ENCODE data around the gene CEP192.

Gene CEP192

GRCh38 chr18:13138420-13139139 lies 147.4 kb downstream of the CEP192 start:
- peaks cover 10% of the 10 kb centered on the region for H3K36me3 Mint-ChIP-seq
- H3K4me1 Mint-ChIP-seq = peaks cover 28% of the 10 kb centered on the region
- H3K27ac Mint-ChIP-seq = peak overlapping the region; percentile 96
- DNase-seq = no peak
- CTCF ChIA-PET = interaction anchor here (2.8 kb wide), 1 partner anchor 21 kb away, joined by 10 read pairs; no protein-coding TSS in a partner anchor
- peak overlapping the region; percentile 99 for H3K4me3 Mint-ChIP-seq
- H3K9me3 Mint-ChIP-seq = peaks cover 9% of the 10 kb centered on the region
- H3K27me3 Mint-ChIP-seq = peaks cover 36% of the 10 kb centered on the region

DNA sequence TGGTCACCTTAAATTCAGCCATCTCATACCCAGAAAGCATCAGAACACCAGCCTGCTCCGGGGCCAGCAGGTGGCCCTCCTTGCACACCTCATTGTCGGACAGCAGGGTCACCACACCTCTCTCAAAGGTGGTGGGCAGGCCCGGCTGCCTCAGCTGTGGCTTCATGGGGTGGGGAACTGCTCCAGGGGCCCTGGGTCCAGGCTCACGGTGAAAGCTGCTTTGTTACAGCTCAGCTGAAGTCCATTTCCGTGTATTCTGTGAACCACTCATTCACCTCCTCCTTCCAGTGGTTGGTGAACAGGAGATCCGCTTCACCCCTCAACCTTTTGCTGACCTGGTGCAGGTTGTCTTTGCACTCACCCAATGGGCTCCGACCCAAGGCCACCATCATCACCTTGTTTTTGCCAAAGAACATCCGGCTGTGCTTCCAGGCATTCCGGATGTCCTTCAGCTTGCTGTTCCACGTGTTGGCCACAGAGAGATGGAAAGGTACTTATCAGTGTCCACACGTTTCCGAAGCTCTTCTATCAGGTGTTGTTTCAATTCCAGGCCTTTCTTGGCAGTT lies 148.8 kb downstream of the CEP192 start:
- CTCF ChIA-PET = interaction anchor here (0.9 to 2.8 kb wide), 2 partner anchors 16 to 20 kb away, joined by 3 to 10 read pairs; no protein-coding TSS in a partner anchor
- Mint-ChIP-seq H3K9me3 (peaks cover 16% of the 10 kb centered on the region), H3K27ac (no peak overlapping the region), H3K27me3 (peaks cover 44% of the 10 kb centered on the region), H3K4me3 (no peak overlapping the region), H3K36me3 (peaks cover 15% of the 10 kb centered on the region), H3K4me1 (peaks cover 28% of the 10 kb centered on the region)
- DNase-seq = no peak

GRCh38 chr18:13141209-13141608 lies 150.0 kb downstream of the CEP192 start:
- DNase-seq = no peak
- peaks cover 16% of the 10 kb centered on the region for H3K9me3 Mint-ChIP-seq
- peaks cover 43% of the 10 kb centered on the region for H3K27me3 Mint-ChIP-seq
- CTCF ChIA-PET = interaction anchor here (2.8 kb wide), 1 partner anchor 18 kb away, joined by 10 read pairs; no protein-coding TSS in a partner anchor
- peaks cover 17% of the 10 kb centered on the region for H3K36me3 Mint-ChIP-seq
- peaks cover 20% of the 10 kb centered on the region for H3K4me1 Mint-ChIP-seq
- H3K4me3 Mint-ChIP-seq = no peak overlapping the region
- H3K27ac Mint-ChIP-seq = no peak overlapping the region

GRCh38 chr18:13145636-13146190 lies 154.6 kb downstream of the CEP192 start:
- Mint-ChIP-seq H3K4me1 (no peaks in the 10 kb centered on the region), H3K9me3 (peaks cover 16% of the 10 kb centered on the region), H3K4me3 (no peak overlapping the region), H3K27ac (no peak overlapping the region), H3K36me3 (peaks cover 9% of the 10 kb centered on the region), H3K27me3 (peaks cover 31% of the 10 kb centered on the region)
- CTCF ChIA-PET = no interaction called here
- DNase-seq = no peak

DNA sequence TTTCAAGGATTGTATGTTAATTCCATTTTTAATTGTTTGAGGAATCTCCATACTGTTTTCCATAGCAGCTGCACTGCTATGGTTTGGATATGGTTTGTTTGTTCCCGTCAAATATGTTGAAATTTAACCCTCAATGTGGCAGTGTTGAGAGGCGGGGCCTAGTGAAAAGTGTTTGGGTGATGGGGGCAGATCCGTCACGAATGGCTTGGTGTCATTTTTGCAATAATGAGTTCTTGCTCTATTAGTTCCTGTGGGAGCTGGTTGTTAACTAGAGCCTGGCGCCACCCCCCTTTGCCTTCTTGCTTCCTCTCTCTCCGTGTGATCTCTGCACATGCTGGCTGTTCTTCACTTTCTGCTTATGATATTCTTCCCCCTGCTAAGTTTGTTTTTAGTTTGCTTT lies 156.0 kb downstream of the CEP192 start:
- Mint-ChIP-seq H3K27me3 (peaks cover 35% of the 10 kb centered on the region), H3K4me3 (no peak overlapping the region), H3K9me3 (peaks cover 16% of the 10 kb centered on the region), H3K4me1 (no peaks in the 10 kb centered on the region), H3K36me3 (peaks cover 9% of the 10 kb centered on the region), H3K27ac (no peak overlapping the region)
- DNase-seq = no peak
- CTCF ChIA-PET = interaction anchor here (1.0 kb wide), 1 partner anchor 12 kb away, joined by 4 read pairs; no protein-coding TSS in a partner anchor

DNA sequence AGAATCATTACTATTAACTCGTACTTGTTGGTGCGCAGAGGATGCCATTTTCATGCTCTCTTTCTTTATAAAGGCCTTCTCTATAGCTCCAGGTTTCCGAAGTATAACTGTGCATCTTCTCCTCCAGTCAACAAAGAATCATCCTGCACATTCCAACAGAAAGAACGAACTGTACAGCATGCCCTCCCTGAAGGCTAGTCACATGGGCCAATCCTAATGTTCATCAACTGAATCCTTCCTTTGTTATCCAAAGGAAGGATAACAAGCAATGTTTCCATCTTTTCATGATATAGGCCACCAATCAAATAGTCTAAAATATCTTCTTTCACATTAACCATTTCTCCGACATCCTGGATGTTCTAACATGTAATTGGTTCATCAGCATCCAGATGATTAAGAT lies 160.5 kb downstream of the CEP192 start:
- Mint-ChIP-seq H3K9me3 (peaks cover 11% of the 10 kb centered on the region), H3K27ac (no peak overlapping the region), H3K36me3 (no peaks in the 10 kb centered on the region), H3K4me3 (no peak overlapping the region), H3K4me1 (no peaks in the 10 kb centered on the region), H3K27me3 (peaks cover 18% of the 10 kb centered on the region)
- no peak for DNase-seq
- CTCF ChIA-PET = no interaction called here

- no peak for DNase-seq
- Mint-ChIP-seq H3K4me3 (no peak overlapping the region), H3K27ac (no peak overlapping the region), H3K27me3 (peaks cover 14% of the 10 kb centered on the region), H3K9me3 (peaks cover 31% of the 10 kb centered on the region), H3K4me1 (peaks cover 2% of the 10 kb centered on the region), H3K36me3 (peaks cover 8% of the 10 kb centered on the region)
- CTCF ChIA-PET = interaction anchor here (0.7 to 3.4 kb wide), 11 partner anchors 8 to 520 kb away, joined by 3 to 18 read pairs (median 9); no protein-coding TSS in a partner anchor
These were observed 167.3 kb downstream of the CEP192 start for GRCh38 chr18:13158428-13158827.

DNA sequence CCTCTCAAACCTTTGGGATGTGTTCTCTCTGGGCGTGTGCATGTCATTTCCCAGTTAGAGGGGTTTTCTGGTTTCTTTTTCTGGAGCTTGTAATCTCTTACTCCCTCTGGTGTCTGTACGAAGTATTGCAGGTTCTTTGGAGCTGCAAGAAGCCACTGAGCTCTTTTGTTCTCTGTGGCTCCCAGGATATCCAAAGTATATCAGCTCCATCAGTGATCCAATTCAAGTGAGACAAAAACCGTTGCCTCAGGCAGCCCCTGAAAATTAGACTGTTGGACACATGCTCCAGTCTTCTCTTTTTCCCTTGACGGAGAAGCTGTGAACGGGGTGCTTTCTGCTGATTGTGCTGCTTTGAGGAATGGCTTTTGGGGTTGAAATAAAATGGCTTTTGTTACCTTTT lies 168.4 kb downstream of the CEP192 start:
- no peak overlapping the region for H3K4me3 Mint-ChIP-seq
- DNase-seq = peak; percentile 33
- H3K9me3 Mint-ChIP-seq = peaks cover 31% of the 10 kb centered on the region
- peaks cover 18% of the 10 kb centered on the region for H3K27me3 Mint-ChIP-seq
- CTCF ChIA-PET = interaction anchor here (0.6 to 3.4 kb wide), 28 partner anchors 9 to 519 kb away, joined by 3 to 18 read pairs (median 4); partner anchors contain the start of gene CEP192
- no peak overlapping the region for H3K27ac Mint-ChIP-seq
- H3K4me1 Mint-ChIP-seq = peaks cover 2% of the 10 kb centered on the region
- peaks cover 8% of the 10 kb centered on the region for H3K36me3 Mint-ChIP-seq

DNA sequence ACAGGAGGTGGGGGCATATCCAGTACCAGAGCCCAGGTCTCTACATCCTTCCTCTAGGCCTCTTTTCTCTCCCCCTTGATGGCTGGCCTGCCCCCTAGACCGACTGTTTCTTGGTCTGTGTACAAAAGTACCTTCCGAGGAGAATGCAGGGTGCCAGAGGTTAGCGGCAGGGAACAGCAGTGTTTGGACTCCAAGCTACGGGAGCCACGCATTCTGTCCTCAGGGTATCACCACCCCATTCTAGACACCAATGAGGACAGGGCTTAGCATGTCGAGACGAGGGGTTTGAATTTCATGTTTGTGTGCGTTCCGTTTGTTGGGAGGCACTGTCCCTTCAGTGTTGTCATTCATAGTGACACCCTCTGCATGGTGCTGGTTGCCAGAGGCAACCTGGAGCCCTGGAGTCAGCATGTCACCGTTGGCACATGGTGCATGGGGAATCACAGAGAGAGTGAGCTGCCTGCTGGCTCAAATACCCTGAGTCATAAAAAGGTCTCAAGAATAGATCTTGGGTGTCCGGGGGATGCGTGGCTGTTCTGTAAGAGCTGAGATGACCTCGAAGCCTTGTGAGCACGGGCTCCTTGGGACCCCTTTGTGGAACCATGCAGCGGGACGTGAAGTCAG lies 170.2 kb downstream of the CEP192 start:
- Mint-ChIP-seq H3K9me3 (peaks cover 23% of the 10 kb centered on the region), H3K27me3 (peaks cover 29% of the 10 kb centered on the region), H3K27ac (no peak overlapping the region), H3K4me3 (no peak overlapping the region), H3K36me3 (peaks cover 8% of the 10 kb centered on the region), H3K4me1 (peaks cover 2% of the 10 kb centered on the region)
- DNase-seq = no peak
- CTCF ChIA-PET = interaction anchor here (0.6 kb wide), 1 partner anchor 19 kb away, joined by 3 read pairs; no protein-coding TSS in a partner anchor

GRCh38 chr18:13163167-13163927 lies 172.2 kb downstream of the CEP192 start:
- no peak overlapping the region for H3K27ac Mint-ChIP-seq
- H3K4me1 Mint-ChIP-seq = peaks cover 2% of the 10 kb centered on the region
- peaks cover 7% of the 10 kb centered on the region for H3K9me3 Mint-ChIP-seq
- no peak for DNase-seq
- no peak overlapping the region for H3K4me3 Mint-ChIP-seq
- CTCF ChIA-PET = no interaction called here
- H3K27me3 Mint-ChIP-seq = peaks cover 32% of the 10 kb centered on the region
- H3K36me3 Mint-ChIP-seq = peaks cover 2% of the 10 kb centered on the region

- H3K27ac Mint-ChIP-seq = no peak overlapping the region
- no peaks in the 10 kb centered on the region for H3K36me3 Mint-ChIP-seq
- no peak overlapping the region for H3K4me3 Mint-ChIP-seq
- CTCF ChIA-PET = no interaction called here
- no peak for DNase-seq
- H3K4me1 Mint-ChIP-seq = peaks cover 2% of the 10 kb centered on the region
- H3K27me3 Mint-ChIP-seq = peaks cover 37% of the 10 kb centered on the region
- peaks cover 1% of the 10 kb centered on the region for H3K9me3 Mint-ChIP-seq
These were observed 173.2 kb downstream of the CEP192 start for GRCh38 chr18:13164406-13164805.

DNA sequence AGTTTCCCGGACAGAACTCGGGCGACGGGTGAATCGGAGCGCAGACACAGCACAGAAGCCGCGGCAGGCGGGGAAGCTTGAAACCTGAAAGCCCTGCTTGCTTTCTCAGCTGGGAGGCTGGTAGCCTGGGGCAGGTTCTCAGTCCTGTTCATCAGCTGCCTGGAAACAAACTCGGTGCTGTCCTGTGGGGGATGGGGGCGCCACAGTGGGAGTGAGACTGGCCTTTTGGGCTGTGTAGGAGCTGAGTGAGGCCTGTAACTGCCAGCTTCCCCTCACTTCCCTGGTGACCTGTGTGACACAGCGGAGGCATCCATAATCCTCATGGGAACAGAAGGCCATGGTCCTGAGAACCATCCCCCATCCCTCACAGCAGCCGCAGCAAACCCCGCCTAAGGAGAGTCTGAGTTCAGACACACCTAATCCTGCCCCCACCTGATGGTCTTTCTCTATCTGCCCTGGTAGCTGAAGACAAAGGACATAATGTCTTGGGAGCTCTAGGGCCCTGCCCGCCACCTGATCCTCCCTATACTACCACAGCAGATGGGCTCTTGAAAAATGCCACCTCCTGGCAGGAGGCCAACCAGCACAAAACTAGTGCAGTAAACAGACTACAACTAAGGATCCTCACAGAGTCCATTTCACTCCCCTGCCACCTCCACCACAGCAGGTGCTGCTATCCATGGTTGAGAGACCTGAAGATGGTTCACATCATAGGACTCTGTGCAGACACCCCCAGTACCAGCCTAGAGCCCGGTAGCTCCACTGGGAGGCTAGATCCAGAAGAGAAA lies 174.7 kb downstream of the CEP192 start:
- peaks cover 46% of the 10 kb centered on the region for H3K27me3 Mint-ChIP-seq
- H3K9me3 Mint-ChIP-seq = no peaks in the 10 kb centered on the region

DNA sequence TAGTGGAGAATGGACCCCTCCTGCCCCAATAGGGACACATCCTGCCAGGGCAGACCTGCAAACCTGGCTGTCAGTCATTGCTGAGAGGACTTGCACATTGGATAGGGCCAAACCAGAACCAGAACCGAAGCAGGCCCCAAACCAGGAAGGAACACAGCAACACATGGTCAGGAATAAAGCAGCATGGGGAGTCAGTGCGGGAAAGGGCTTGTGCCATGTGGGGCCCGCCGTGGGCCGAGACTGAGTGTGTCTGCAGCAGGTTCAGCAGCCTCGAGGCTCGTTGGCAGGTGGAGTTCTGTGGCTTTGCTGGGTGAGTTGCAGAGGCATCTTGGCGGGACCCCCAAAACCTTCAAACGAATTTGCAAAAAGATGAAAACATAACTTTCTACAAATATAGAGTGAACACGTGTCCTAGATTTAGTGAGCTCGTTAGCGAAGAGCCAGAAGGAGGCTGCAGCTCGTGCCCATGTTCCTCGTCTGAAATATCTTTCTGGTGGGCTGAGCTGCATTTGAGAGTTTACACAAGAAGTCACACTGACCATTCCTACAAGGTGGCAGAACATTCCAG lies 182.5 kb downstream of the CEP192 start:
- Mint-ChIP-seq H3K27me3 (peaks cover 21% of the 10 kb centered on the region), H3K27ac (no peak overlapping the region), H3K4me3 (no peak overlapping the region), H3K4me1 (no peaks in the 10 kb centered on the region), H3K9me3 (no peaks in the 10 kb centered on the region), H3K36me3 (no peaks in the 10 kb centered on the region)
- CTCF ChIA-PET = interaction anchor here (0.9 kb wide), 1 partner anchor 43 kb away, joined by 3 read pairs; no protein-coding TSS in a partner anchor
- DNase-seq = no peak

More for the DNA sequence above, 174.7 kb downstream of the CEP192 start:
- DNase-seq = no peak
- Mint-ChIP-seq H3K4me1 (no peaks in the 10 kb centered on the region), H3K4me3 (no peak overlapping the region), H3K36me3 (no peaks in the 10 kb centered on the region), H3K27ac (no peak overlapping the region)
- CTCF ChIA-PET = interaction anchor here (3.2 kb wide), 1 partner anchor 8 kb away, joined by 10 read pairs; no protein-coding TSS in a partner anchor
